ENCODE results near the gene CXCL9.

- TF ChIP-seq CTCF (IDR thresholded peaks at IDR 0.05; ENCODE audit: insufficient read depth, low read length, poor library complexity, severe bottlenecking) (no peak), EZH2phosphoT487 (conservative IDR thresholded peaks at IDR 0.05; ENCODE audit: low read length) (no peak)
Observed at GRCh38 chr4:76035141-76035540, 27.8 kb upstream of the CXCL9 start.
